Endodermal cell (in vitro differentiated cells): Measurements from ENCODE around the gene RRAD. TPM values are rescaled to one million over a fixed set of nuclear protein-coding genes. Genes with fewer than 3 reads are reported as not detected.

Source experiments
- DNase-seq: peaks from one replicate; pipeline ENCODE4 v3.0.0-alpha.2; 2017
- H3K27ac ChIP-seq: 2 replicates; pipeline ENCODE4 v1.5.1; 2013; ENCODE audit warnings: mild to moderate bottlenecking, low read depth, low read length, moderate library complexity
- H3K27me3 ChIP-seq: 2 replicates; pipeline ENCODE4 v1.6.1; 2013; ENCODE audit warnings: mild to moderate bottlenecking, low read length, moderate library complexity; ENCODE audit not compliant: insufficient read depth, control insufficient read depth, poor library complexity, severe bottlenecking
- H3K36me3 ChIP-seq: 2 replicates; pipeline ENCODE4 v1.7.0; 2013; ENCODE audit warnings: mild to moderate bottlenecking, low read length, moderate library complexity; ENCODE audit not compliant: control insufficient read depth, insufficient read depth
- H3K4me1 ChIP-seq: one replicate; pipeline ENCODE4 v1.7.0; 2013; ENCODE audit warnings: low read length; ENCODE audit not compliant: control insufficient read depth, insufficient read depth
- H3K4me3 ChIP-seq: 2 replicates; pipeline ENCODE4 v1.5.1; 2013; ENCODE audit warnings: mild to moderate bottlenecking, low read length, moderate library complexity
- H3K9ac ChIP-seq: 2 replicates; pipeline ENCODE4 v1.6.1; 2013; ENCODE audit warnings: mild to moderate bottlenecking, low read length, moderate library complexity; ENCODE audit not compliant: poor library complexity, severe bottlenecking; ENCODE audit errors: extremely low read depth
- H3K9me3 ChIP-seq: 2 replicates; pipeline ENCODE4 v1.6.1; 2013; ENCODE audit warnings: mild to moderate bottlenecking, low read length, moderate library complexity; ENCODE audit not compliant: control insufficient read depth
- H3K27ac Mint-ChIP-seq: 2 replicates; pipeline ENCODE4 v1.8.0; 2020; ENCODE audit warnings: mixed read lengths
- H3K27me3 Mint-ChIP-seq: 2 replicates; pipeline ENCODE4 v1.8.0; 2021; ENCODE audit warnings: mild to moderate bottlenecking, mixed read lengths; ENCODE audit not compliant: insufficient read depth
- H3K36me3 Mint-ChIP-seq: 2 replicates; pipeline ENCODE4 v1.8.0; 2020; ENCODE audit warnings: low read depth, mixed read lengths
- H3K4me1 Mint-ChIP-seq: 2 replicates; pipeline ENCODE4 v1.8.0; 2020; ENCODE audit warnings: mixed read lengths
- H3K4me3 Mint-ChIP-seq: 2 replicates; pipeline ENCODE4 v1.8.0; 2020; ENCODE audit warnings: mild to moderate bottlenecking, moderate library complexity, mixed read lengths
- H3K9me3 Mint-ChIP-seq: 2 replicates; pipeline ENCODE4 v1.8.0; 2020; ENCODE audit warnings: mild to moderate bottlenecking, mixed read lengths
- CTCF ChIP-seq: fragments of 200-600 bp; sonication (generic); conservative IDR thresholded peaks from 2 replicates; pipeline ENCODE4 v1.5.0; 2021; ENCODE audit warnings: antibody characterized with exemption, mild to moderate bottlenecking
- WGBS, 2 experiments: methylation state at CpG; one replicate each; pipeline versions ENCODE4 v1.1.5 to v1.1.7; 2013; ENCODE audit warnings: missing lambda C conversion rate in 2 of 2, mixed read lengths in 1 of 2; ENCODE audit not compliant: insufficient coverage in 1 of 2, insufficient read length in 1 of 2; 5-methylcytosine and 5-hydroxymethylcytosine counted together
- total RNA-seq, 2 donors: library from RNA; stranded (reverse); fragmentation: NEBNext Ultra II Directional in 1 of 2; extraction: Animal tissue kit (Norgen Biotek cat#: 25700) in 1 of 2; gene quantifications; 2 replicates in 1 of 2; 3 replicates in 1 of 2; pipeline ENCODE4 v1.2.1, GENCODE V29; 2021

The RRAD gene
- total RNA-seq, 2 donors from 2014 or later: 0.55 TPM; not detected in 1

- TF ChIP-seq CTCF: no peak
- no peak overlapping the region for H3K9ac ChIP-seq
- WGBS, 2 experiments: 97% methylated on average over 14 to 16 of the region's 16 CpGs
- Mint-ChIP-seq H3K4me1 (peaks cover 4% of the 10 kb centered on the region), H3K36me3 (peaks cover 31% of the 10 kb centered on the region), H3K27ac (no peak overlapping the region), H3K27me3 (peaks cover 5% of the 10 kb centered on the region), H3K4me3 (no peak overlapping the region), H3K9me3 (no peaks in the 10 kb centered on the region)
- peaks cover 26% of the 10 kb centered on the region for H3K36me3 ChIP-seq
- H3K4me1 ChIP-seq: peaks cover 8% of the 10 kb centered on the region
- no peaks in the 10 kb centered on the region for H3K27me3 ChIP-seq
- no peak overlapping the region for H3K27ac ChIP-seq
- no peaks in the 10 kb centered on the region for H3K9me3 ChIP-seq
- H3K4me3 ChIP-seq: no peak overlapping the region
- DNase-seq: no peak
These were observed 14.9 kb upstream of the RRAD start for GRCh38 chr16:66940236-66940635.

GRCh38 chr16:66939366-66939765, 14.0 kb upstream of the RRAD start:
- no peak overlapping the region for H3K27ac Mint-ChIP-seq
- peaks cover 7% of the 10 kb centered on the region for H3K4me1 Mint-ChIP-seq
- Histone ChIP-seq H3K4me3 (no peak overlapping the region), H3K9me3 (no peaks in the 10 kb centered on the region), H3K27me3 (no peaks in the 10 kb centered on the region), H3K4me1 (peaks cover 9% of the 10 kb centered on the region), H3K36me3 (peaks cover 26% of the 10 kb centered on the region), H3K9ac (no peak overlapping the region), H3K27ac (no peak overlapping the region)
- H3K36me3 Mint-ChIP-seq: peaks cover 31% of the 10 kb centered on the region
- no peaks in the 10 kb centered on the region for H3K9me3 Mint-ChIP-seq
- no peak for DNase-seq
- peaks cover 8% of the 10 kb centered on the region for H3K27me3 Mint-ChIP-seq
- no peak overlapping the region for H3K4me3 Mint-ChIP-seq
- no peak for TF ChIP-seq CTCF

- Histone ChIP-seq H3K9ac (no peak overlapping the region), H3K27ac (no peak overlapping the region), H3K36me3 (peaks cover 26% of the 10 kb centered on the region), H3K4me3 (no peak overlapping the region), H3K27me3 (no peaks in the 10 kb centered on the region), H3K4me1 (peaks cover 14% of the 10 kb centered on the region), H3K9me3 (no peaks in the 10 kb centered on the region)
- no peak for DNase-seq
- Mint-ChIP-seq H3K36me3 (peaks cover 22% of the 10 kb centered on the region), H3K9me3 (no peaks in the 10 kb centered on the region), H3K27me3 (peaks cover 8% of the 10 kb centered on the region), H3K27ac (no peak overlapping the region), H3K4me1 (peaks cover 14% of the 10 kb centered on the region), H3K4me3 (no peak overlapping the region)
- 93 to 98% methylated on average over 9 to 10 of the region's 10 CpGs for WGBS, 2 experiments
- no peak for TF ChIP-seq CTCF
These were observed 12.5 kb upstream of the RRAD start for GRCh38 chr16:66937725-66938337.
